T-helper 1 cell (primary cell): ENCODE results near the gene UBXN1.

Experiments used
- DNase-seq, 5 donors: peaks; one replicate each; pipeline ENCODE4 v3.0.0-alpha.2; 2012 to 2020

Gene UBXN1

GRCh38 chr11:62632492-62632891 is 46.4 kb downstream of the UBXN1 start:
- no peak for DNase-seq

GRCh38 chr11:62627713-62628112 is 51.2 kb downstream of the UBXN1 start:
- DNase-seq: no peak
